GM19467 (cell line): ENCODE measurements around the gene EXOC7.
"Not testable (repeated sequence)": the region's sequence is repeated elsewhere in the genome, so short reads cannot be mapped to it uniquely, and the experiment has no call there.

Experiments used
- ATAC-seq: cut with Tn5 transposase; IDR thresholded peaks from one replicate; pipeline ENCODE4 v1.9.1; 2021; ENCODE audit warnings: mild to moderate bottlenecking, moderate library complexity; ENCODE audit not compliant: unreplicated experiment

EXOC7 gene

DNA sequence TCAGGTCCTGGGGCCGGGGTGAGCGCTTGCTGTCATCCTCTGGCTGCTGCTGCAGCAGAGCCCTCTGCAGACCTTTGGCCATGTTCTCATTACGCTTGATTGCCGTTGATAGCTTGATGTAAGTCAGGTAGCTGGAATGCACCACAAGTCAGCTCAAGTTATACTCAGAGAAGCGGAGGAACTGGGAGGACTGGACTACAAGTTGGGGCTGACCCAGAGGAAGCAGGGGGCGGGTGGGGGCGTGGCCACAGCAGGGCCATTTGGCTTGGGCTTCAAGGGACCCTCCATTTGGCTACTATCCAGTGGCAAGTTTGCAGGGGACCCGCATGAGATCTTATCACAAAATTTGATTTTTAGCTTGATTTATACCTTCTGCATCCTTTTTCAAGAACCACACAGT, 57.5 kb downstream of the EXOC7 start:
- ATAC-seq: no peak

DNA sequence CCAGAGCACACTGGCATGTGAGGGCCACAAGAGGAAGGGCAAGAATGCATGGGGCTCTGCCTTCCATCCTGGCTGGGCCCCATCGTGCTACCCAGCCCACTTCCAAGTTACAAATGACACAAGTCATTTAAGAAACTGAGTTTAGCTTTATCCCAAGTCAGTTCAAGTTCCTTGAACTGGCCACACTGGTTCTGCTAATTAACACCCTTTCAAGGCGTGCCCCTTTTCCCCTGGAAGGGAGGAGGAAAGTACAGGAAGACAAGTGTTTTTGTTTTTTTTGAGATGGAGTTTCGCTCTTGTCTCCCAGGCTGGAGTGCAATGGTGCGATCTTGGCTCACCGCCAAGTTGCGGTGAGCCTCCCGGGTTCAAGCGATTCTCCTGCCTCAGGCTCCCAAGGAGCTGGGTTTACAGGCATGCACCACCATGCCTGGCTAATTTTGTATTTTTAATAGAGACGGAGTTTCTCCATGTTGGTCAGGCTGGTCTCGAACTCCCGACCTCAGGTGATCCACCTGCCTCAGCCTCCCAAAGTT, 59.0 kb downstream of the EXOC7 start:
- ATAC-seq: not testable (repeated sequence)

DNA sequence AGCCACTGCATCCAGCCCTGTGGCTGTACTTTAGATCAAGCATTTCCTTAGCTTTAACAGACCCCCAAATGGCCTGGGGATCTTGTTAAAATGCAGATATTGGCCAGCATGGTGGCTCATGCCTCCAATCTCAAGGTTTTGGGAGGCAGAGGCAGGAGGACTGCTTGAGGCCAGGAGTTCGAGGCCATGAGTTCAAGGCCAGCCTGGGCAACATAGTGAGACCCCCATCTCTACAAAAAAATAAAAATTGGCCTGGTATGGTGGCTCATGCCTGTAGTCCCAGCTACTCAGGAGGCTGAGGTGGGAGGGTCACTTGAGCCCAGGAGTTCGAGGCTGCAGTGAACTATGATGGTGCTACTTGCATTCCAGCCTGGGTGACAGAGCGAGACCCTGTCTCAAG, 60.7 kb downstream of the EXOC7 start:
- ATAC-seq: not testable (repeated sequence)

DNA sequence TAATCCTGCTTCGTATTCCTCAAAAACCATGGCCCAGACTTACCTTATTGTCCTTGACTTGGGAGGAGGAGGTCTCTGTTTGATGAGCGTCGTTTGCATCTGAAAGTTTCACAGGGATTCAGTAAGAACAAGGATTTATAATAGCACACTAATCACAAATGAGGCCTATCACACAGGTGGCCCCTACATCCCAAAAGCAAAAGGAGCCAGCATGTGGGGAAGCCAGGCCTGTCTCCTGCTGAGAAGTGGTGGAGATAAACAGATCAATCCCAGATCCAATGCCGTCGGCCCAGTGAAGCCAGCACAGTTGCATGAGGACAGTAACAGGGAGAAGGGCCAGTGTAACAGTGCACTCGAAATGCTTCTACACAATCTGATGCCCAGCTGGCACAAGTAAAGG, 63.2 kb downstream of the EXOC7 start:
- no peak for ATAC-seq

DNA sequence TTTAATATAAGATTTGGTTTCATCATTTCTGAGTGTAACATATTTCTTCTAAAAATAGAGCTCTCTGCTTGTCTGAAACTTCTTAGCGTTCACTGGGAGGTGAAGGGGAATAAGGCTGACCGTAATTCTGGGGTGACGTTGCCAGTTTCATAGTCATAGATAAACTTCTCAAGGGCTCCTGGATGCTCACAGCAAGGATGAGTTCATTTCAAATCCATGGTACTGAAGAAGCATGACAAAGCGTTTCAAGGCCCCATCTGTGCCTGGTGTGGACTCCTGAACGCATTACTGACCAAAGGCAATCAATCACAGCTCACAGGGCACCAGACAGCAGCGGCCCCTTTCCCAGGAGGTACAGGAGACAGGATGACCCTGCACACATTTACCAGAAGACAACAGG, 64.5 kb downstream of the EXOC7 start:
- ATAC-seq: no peak

DNA sequence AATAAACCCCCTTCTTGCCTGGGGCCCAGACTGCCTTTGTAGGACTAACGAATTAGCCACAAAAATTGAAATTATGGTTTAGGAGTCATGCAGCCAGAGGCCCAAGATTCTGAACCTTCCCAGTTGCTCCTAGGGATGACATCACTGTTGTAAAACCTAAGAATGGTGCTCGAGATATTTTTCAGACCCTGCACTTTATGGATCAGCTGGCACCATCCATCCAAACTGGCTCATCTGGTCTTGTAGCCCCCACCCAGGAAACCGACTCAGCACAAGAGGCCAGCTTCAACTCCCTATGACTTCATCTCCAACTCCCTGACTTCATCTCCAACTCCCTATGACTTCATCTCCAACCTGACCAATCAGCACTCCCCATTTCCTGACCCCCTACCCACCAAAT, 65.5 kb downstream of the EXOC7 start:
- no peak for ATAC-seq

DNA sequence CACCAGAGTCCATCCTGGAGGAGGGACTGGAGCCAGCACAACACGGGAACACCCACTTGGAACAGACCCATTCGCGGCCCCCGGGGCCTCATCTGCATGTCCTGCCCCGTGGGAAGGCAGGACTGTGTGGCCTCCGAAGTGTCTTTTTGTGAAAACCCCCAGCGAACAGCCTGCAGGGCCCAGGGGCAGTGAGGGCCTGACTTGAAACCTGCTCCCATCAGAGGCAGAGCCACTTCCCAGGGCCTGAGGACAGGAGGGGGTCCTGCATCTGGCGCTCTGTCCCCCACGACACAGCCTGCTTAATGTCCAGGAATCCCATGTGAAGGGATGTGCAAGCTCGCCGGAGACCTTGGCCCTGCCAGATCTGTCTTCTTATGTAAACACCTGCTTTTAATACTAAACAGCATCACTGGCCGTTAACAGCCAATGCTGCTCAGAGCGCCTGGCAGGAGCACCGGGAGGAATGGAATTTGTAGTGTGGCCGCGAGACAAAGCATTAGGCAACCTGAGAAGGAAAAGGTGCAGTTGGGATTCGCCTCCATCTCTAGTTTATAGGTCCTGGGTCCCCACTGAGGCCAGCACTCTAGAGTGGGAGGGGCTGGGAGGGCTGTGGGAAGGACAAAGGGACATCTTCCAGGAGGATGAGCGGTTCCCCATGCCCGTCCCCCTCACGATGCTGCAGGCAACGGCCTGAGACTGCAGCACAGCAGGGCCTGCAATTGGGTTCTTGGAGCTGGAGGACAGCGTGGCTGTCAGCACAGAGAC, 66.9 kb downstream of the EXOC7 start:
- ATAC-seq: no peak

DNA sequence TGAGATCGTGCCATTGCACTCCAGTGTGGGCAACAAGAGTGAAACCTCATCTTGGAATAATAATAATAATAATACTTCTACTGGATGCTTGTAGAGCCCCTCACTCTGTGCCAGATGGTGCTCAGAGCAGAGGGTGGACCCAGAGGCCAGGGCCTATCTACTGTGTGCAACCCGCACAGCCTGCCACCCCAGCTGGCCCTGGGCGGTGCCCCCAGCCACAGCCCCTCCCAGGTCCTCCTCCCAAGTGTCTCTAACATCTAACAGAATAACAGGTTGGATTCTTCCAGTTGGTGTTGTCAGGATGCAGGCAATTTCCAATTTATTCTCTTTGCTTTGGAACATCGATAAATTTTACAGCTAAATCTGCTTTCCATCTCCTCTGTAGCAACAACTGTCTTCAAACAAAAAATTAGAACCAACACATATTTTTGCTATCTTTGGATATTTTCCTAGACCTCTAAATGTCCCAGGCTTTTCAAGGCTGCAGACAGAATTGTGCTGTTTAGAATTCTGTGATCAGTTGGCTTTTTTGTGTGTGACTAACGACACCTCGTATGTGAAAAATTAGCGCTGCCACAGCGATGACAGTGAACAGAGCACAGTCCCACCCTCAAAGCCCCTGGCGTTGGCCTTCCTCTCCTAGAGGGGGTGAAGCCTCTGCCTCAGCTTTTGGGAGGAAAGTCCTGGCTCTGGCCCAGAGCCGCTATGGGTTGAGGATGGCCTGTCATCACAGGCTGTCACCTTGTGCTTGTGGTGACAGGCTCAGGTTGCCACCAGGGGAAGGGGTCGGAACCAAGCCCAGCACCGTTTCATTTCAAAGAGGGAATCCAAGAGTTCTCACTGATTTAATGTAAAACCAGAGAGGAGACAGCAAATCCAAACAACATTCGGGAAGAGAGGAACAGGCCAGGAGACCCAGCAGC, 68.9 kb downstream of the EXOC7 start:
- no peak for ATAC-seq

DNA sequence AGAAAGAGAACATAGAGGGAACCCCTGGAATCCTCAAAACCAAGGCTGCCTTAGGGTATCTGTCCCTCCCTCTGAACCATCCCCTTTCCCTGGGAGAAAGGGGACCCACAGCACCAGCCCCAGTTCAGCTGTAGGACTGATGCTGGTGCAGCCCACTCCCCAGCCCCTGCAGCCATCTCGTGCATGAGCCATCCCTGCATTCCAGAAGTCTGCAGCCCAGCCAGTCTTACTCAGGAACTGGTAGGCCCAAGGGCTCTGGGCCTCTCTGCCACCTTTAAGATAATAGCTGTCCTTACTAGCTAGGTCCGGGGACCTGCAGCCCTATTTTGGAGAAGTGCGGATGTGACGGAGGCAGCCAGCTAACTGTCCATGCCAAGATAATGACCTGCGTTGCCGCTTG, 70.4 kb downstream of the EXOC7 start:
- no peak for ATAC-seq

DNA sequence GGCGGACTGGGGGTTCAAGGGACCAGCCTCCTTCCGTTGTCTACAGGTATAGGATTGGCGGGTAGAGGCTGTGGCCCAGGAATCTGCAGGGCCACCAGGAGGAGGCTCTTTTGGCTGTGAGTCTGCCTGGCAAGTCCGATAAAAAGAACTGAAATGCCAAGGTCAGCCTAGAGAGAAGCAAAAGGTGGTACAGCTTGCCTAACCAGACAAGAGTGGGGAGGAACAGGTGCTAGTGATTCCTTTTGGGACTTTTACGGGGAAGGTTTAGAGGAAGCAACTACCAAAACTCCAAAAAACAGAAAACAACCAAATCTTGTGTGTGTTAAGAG, 70.8 kb downstream of the EXOC7 start:
- no peak for ATAC-seq

DNA sequence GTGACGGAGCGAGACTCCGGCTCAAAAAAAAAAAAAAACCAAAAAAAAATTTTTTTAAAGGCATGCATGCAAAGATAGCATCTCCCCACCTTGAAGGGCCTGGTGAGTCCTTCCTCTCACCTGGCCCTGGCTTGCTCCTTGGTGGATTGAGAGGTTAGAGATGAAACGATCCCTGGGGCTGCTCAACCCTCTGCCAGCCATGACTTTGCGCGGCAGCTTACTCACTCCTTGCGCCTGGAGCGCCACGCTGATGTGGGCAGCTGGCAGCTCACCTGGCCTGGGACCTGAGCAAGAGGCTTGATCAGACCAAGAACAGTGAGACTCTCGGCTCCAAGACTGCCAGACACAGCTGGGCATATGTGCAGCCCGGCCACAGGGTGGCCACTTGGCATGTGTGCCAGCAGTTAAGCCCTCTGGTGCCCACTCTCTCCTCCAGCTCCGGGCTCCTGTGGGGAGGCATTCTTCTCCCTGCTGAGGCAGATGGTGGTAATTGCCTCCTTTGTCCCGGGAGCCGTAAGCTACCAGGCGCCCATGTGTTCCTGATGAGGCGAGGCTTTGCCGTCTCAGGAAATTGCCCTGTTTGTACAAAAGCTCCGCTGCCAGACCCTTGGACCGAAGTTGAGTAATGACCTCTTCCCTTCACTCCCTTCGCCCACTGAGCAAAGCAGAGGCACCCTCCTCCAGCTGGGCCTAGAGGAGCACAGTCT, 71.4 kb downstream of the EXOC7 start:
- ATAC-seq: no peak
